Measurements from ENCODE around the gene GCNT4. TPM values are rescaled to one million over a fixed set of nuclear protein-coding genes. Genes with fewer than 3 reads are reported as not detected.

Gene GCNT4
- total RNA-seq, 2 donors from 2014 or later, result 3.1 to 3.5 TPM

- Histone ChIP-seq H3K9me3 (no peaks in the 10 kb centered on the region), H3K4me1 (ENCODE audit: control insufficient read depth in 1 of 2, low read depth in 2 of 2) (peaks cover 10 to 20% of the 10 kb centered on the region in 2 donors), H3K4me3 (no peak overlapping the region), H3K36me3 (no peaks in the 10 kb centered on the region), H3K27ac (no peak overlapping the region), H3K27me3 (replicated peaks; ENCODE audit: insufficient read depth) (no peaks in the 10 kb centered on the region)
- no peak for DNase-seq (ENCODE audit: low spot score)
- TF ChIP-seq CTCF (IDR thresholded peaks at IDR 0.05), result no peak
- no peak for ATAC-seq (ENCODE audit: insufficient number of reproducible peaks, low FRiP score, low read depth)
Measured at GRCh38 chr5:75045071-75045470, 7.3 kb downstream of the GCNT4 start.

DNA sequence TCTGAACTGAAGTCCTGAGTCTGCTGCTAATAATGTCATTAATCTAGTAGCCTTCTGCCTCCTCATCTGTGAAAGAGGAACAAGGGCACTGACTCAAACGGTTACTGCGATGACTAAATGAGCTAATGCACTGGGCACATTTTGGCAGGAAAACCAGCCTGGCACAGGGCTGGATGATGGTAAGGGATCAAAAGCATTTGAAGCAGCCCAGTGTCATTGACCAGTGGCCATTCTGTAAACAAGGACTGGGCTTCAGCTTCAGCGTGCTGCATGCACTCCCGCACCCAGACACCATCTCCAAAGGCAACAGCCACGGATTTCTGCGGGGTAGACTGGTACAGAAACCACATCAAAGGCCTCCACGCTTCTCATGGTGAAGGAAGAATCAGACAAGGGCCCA lies 8.0 kb downstream of the GCNT4 start:
- no peak overlapping the region for H3K4me3 ChIP-seq
- no peaks in the 10 kb centered on the region for H3K27me3 ChIP-seq (replicated peaks; ENCODE audit: insufficient read depth)
- DNase-seq (ENCODE audit: low spot score), result no peak
- H3K9me3 ChIP-seq, result no peaks in the 10 kb centered on the region
- peaks cover 9 to 14% of the 10 kb centered on the region in 2 donors for H3K4me1 ChIP-seq (ENCODE audit: control insufficient read depth in 1 of 2, low read depth in 2 of 2)
- no peaks in the 10 kb centered on the region for H3K36me3 ChIP-seq
- TF ChIP-seq CTCF (IDR thresholded peaks at IDR 0.05), result no peak
- no peak for ATAC-seq (ENCODE audit: insufficient number of reproducible peaks, low FRiP score, low read depth)
- H3K27ac ChIP-seq, result no peak overlapping the region

DNA sequence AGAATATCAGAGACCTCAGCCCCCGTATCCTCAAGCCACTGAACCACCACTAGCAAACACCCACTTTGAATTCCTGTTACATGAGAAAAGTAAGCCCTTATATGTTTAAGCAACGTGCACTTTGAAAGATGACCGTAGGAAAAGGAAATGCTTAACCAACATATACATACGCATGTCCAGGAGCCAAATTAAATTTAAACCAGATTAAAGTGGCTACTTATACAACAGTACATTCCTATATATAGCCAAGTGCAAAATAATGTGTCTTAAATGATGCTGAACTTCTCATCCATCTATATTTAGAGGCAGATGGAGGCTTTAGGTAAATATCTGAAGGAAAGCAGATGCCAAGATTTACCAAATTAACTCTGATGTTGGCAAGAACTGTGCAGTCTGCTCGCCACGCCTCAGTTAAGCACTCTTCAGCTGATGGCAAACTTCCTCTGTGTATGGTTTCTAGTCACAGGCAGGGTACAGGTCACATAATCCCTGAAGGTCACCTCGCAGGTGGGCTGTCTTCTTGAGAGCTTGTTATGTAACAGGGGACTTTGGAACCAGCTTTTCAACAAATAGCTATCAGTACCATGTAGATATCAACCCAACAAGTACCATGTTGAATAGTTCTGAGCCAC lies 8.6 kb downstream of the GCNT4 start:
- no peaks in the 10 kb centered on the region for H3K36me3 ChIP-seq
- H3K4me3 ChIP-seq, result no peak overlapping the region
- no peak for TF ChIP-seq CTCF (IDR thresholded peaks at IDR 0.05)
- peaks cover 5 to 7% of the 10 kb centered on the region in 2 donors for H3K4me1 ChIP-seq (ENCODE audit: control insufficient read depth in 1 of 2, low read depth in 2 of 2)
- DNase-seq (ENCODE audit: low spot score) (no peak), ATAC-seq (ENCODE audit: insufficient number of reproducible peaks, low FRiP score, low read depth) (no peak)
- H3K27me3 ChIP-seq (replicated peaks; ENCODE audit: insufficient read depth), result no peaks in the 10 kb centered on the region
- H3K27ac ChIP-seq, result no peak overlapping the region
- H3K9me3 ChIP-seq, result no peaks in the 10 kb centered on the region

DNA sequence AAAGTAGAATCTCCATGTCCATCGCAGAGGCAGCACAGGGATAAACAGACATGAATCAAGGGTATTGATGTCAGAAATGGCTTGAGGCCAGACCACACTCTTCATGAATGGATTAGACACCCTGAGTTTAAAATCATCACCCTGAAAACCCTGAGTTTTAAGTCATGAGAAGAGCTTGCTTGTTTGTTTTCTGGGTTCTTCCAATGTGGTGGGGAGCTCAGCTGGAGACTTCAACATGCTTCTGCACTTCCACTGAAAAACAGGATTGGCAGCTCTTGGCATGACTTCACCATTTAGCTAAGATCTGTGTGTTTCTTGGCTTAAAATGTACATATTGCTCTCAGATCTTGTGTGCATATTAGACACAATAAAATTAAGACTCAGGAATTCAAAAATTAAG lies 9.8 kb downstream of the GCNT4 start:
- DNase-seq (ENCODE audit: low spot score) (no peak), ATAC-seq (ENCODE audit: insufficient number of reproducible peaks, low FRiP score, low read depth) (no peak)
- no peaks in the 10 kb centered on the region for H3K36me3 ChIP-seq
- H3K27ac ChIP-seq, result no peak overlapping the region
- TF ChIP-seq CTCF (IDR thresholded peaks at IDR 0.05), result no peak
- no peaks in the 10 kb centered on the region for H3K9me3 ChIP-seq
- no peaks in the 10 kb centered on the region for H3K4me1 ChIP-seq (ENCODE audit: control insufficient read depth in 1 of 2, low read depth in 2 of 2)
- no peak overlapping the region for H3K4me3 ChIP-seq
- no peaks in the 10 kb centered on the region for H3K27me3 ChIP-seq (replicated peaks; ENCODE audit: insufficient read depth)

DNA sequence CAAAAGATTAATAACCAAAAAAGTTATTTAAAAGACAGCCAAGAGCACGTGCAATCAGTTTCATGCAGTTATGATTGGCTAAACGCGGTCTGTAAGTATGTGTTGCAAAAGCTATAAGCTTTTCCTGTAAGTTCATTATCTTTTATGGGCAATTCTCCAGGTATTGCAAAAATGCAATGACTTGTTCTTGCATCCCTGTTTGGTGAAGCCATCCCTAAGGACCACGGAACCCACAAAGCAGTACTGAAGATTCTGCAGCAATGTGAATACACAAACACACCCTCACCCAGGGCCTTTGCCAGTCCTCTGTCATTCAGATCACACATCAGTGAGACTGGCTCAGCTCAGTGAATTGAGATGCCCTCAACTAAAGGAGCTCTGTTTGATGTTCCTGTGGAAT lies 11.4 kb downstream of the GCNT4 start:
- Histone ChIP-seq H3K4me3 (no peak overlapping the region), H3K27me3 (replicated peaks; ENCODE audit: insufficient read depth) (no peaks in the 10 kb centered on the region), H3K27ac (no peak overlapping the region), H3K9me3 (no peaks in the 10 kb centered on the region), H3K4me1 (ENCODE audit: control insufficient read depth in 1 of 2, low read depth in 2 of 2) (no peaks in the 10 kb centered on the region), H3K36me3 (no peaks in the 10 kb centered on the region)
- no peak for TF ChIP-seq CTCF (IDR thresholded peaks at IDR 0.05)
- ATAC-seq (ENCODE audit: insufficient number of reproducible peaks, low FRiP score, low read depth) (no peak), DNase-seq (ENCODE audit: low spot score) (no peak)

Measured in thoracic aorta (tissue), 2 donors.